ENCODE data around the gene DNAJA3. TPM values are rescaled to one million over a fixed set of nuclear protein-coding genes. Genes with fewer than 3 reads are reported as not detected.

Gene DNAJA3
- total RNA-seq, 4 donors from 2014 or later, result 51.4 to 70.1 (median 54.0) TPM

- H3K27ac ChIP-seq, result no peak overlapping the region
- TF ChIP-seq POLR2A (IDR thresholded peaks at IDR 0.05), result no peak
- TF ChIP-seq, protein P1, sequence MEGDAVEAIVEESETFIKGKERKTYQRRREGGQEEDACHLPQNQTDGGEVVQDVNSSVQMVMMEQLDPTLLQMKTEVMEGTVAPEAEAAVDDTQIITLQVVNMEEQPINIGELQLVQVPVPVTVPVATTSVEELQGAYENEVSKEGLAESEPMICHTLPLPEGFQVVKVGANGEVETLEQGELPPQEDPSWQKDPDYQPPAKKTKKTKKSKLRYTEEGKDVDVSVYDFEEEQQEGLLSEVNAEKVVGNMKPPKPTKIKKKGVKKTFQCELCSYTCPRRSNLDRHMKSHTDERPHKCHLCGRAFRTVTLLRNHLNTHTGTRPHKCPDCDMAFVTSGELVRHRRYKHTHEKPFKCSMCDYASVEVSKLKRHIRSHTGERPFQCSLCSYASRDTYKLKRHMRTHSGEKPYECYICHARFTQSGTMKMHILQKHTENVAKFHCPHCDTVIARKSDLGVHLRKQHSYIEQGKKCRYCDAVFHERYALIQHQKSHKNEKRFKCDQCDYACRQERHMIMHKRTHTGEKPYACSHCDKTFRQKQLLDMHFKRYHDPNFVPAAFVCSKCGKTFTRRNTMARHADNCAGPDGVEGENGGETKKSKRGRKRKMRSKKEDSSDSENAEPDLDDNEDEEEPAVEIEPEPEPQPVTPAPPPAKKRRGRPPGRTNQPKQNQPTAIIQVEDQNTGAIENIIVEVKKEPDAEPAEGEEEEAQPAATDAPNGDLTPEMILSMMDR (IDR thresholded peaks at IDR 0.05), result no peak
- H3K36me3 ChIP-seq, result peaks cover 0 to 94% (median 0%) of the 10 kb centered on the region in 3 donors
- no peak for DNase-seq
- no peaks in the 10 kb centered on the region for H3K27me3 ChIP-seq
- H3K4me3 ChIP-seq, result no peak overlapping the region
- no peaks in the 10 kb centered on the region for H3K9me3 ChIP-seq
- no peaks in the 10 kb centered on the region for H3K4me1 ChIP-seq
Measured at GRCh38 chr16:4443271-4443670, 17.6 kb downstream of the DNAJA3 start.

DNA sequence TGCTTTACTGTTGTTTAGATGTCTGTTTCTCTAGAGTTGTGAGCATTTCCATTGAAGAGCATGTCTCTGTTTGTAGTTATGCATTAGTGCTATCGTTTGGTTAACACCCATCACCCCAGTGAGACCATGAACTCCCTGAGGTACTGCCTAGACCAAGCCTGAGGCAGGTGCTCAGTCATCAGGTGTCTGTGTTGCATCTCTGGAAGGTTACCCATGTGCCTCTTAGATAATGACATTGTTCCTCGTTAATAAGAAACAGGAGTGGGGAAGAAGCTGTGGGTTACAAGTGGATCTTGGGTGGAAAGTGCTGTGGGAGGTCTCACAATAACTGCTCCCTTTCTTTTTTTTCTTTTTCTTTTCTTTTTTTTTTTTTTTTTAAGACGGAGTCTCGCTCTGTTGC, 18.3 kb downstream of the DNAJA3 start:
- Histone ChIP-seq H3K9me3 (no peaks in the 10 kb centered on the region), H3K4me1 (no peaks in the 10 kb centered on the region), H3K27me3 (no peaks in the 10 kb centered on the region), H3K36me3 (peaks cover 0 to 96% (median 0%) of the 10 kb centered on the region in 3 donors), H3K4me3 (no peak overlapping the region), H3K27ac (no peak overlapping the region)
- TF ChIP-seq, protein P1 (IDR thresholded peaks at IDR 0.05), result no peak
- TF ChIP-seq POLR2A (IDR thresholded peaks at IDR 0.05), result no peak
- no peak for DNase-seq

- Histone ChIP-seq H3K36me3 (peaks cover 0 to 96% (median 0%) of the 10 kb centered on the region in 3 donors), H3K9me3 (no peaks in the 10 kb centered on the region), H3K4me3 (no peak overlapping the region), H3K27me3 (no peaks in the 10 kb centered on the region), H3K27ac (no peak overlapping the region), H3K4me1 (no peaks in the 10 kb centered on the region)
- TF ChIP-seq, protein P1 (IDR thresholded peaks at IDR 0.05), result no peak
- no peak for TF ChIP-seq POLR2A (IDR thresholded peaks at IDR 0.05)
- no peak for DNase-seq
Measured at GRCh38 chr16:4450430-4450829, 24.8 kb downstream of the DNAJA3 start.

DNA sequence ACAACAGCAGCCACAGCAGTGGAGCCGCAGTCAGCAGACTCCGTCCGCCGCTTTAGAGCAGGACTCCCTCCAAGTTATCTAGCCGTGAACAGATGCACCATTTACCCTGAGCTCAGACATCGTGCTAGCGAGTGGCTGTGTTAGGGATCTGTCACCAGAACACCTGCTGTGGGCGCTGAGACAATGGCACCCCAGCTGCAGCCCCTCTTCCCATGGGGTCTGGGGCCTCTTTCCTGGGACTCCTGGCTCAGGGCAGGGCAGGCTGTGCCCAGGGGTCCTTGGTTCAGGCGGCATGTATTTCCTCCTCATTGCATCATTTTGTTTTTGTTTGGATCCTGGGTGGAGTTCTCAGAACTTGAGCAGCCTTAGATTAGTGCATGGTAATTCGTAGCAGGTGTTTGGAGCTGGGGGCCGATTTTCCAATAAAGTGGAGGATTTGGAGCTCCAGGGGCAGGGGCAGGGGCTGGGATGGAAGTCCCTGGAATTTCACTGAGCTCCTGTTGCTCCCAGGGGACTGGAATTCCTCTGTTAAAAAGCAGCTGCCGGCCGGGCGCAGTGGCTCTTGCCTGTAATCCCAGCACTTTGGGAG, 25.4 kb downstream of the DNAJA3 start:
- H3K36me3 ChIP-seq, result peaks cover 0 to 96% (median 0%) of the 10 kb centered on the region in 3 donors
- no peak for DNase-seq
- no peaks in the 10 kb centered on the region for H3K9me3 ChIP-seq
- no peaks in the 10 kb centered on the region for H3K27me3 ChIP-seq
- TF ChIP-seq, protein P1 (IDR thresholded peaks at IDR 0.05), result no peak
- TF ChIP-seq POLR2A (IDR thresholded peaks at IDR 0.05), result no peak
- no peak overlapping the region for H3K4me3 ChIP-seq
- no peak overlapping the region for H3K27ac ChIP-seq
- H3K4me1 ChIP-seq, result no peaks in the 10 kb centered on the region

DNA sequence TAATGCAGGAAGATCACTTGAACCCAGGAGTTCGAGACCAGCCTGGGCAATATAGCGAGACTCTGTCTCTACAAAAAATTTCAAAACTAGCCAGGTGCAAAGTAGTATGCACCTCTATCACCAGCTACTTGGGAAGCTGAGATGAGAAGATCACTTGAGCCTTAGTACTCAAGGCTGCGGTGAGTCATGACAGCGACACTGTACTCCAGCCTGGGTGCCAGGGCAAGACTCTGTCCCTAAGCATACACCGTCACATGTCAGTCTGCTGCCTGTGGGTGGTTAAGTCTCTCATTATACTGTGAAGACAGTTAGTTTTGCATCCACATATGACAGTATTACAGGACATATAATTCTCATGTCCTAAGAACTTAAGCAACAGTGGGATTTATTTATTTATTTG, 27.0 kb downstream of the DNAJA3 start:
- DNase-seq, result no peak
- peaks cover 0 to 95% (median 0%) of the 10 kb centered on the region in 3 donors for H3K36me3 ChIP-seq

More for the DNA sequence above, 27.0 kb downstream of the DNAJA3 start:
- no peak overlapping the region for H3K4me3 ChIP-seq
- H3K27ac ChIP-seq, result no peak overlapping the region
- no peaks in the 10 kb centered on the region for H3K4me1 ChIP-seq
- no peaks in the 10 kb centered on the region for H3K27me3 ChIP-seq
- H3K9me3 ChIP-seq, result no peaks in the 10 kb centered on the region
- no peak for TF ChIP-seq POLR2A (IDR thresholded peaks at IDR 0.05)
- TF ChIP-seq, protein P1 (IDR thresholded peaks at IDR 0.05), result no peak

Data from Peyer's patch (tissue), 4 donors.